K562 (cell line): ENCODE data around the gene GAS2L1. TPM values are rescaled to one million over a fixed set of nuclear protein-coding genes. Genes with fewer than 3 reads are reported as not detected.
A peak's percentile ranks its signal among the peaks of the same experiment; 100 is the strongest.

Source experiments
- BACH1 ChIP-seq: fragments of 200-800 bp; sonication (Bioruptor generic); IDR thresholded peaks from 2 replicates; pipeline ENCODE4 v1.6.1; 2016; ENCODE audit warnings: missing genetic modification characterization, missing compliant biosample characterization
- CBFA2T2 ChIP-seq: fragments of 450-650 bp; conservative IDR thresholded peaks from 2 replicates; pipeline ENCODE4 v1.6.1; 2017; ENCODE audit warnings: mild to moderate bottlenecking
- MCM2 ChIP-seq: fragments of 450-650 bp; IDR thresholded peaks from 2 replicates; pipeline ENCODE4 v1.6.1; 2017; ENCODE audit warnings: low read depth, mild to moderate bottlenecking
- NEUROD1 ChIP-seq: fragments of 150-350 bp; IDR thresholded peaks from 2 replicates; pipeline ENCODE4 v1.6.1; 2014; ENCODE audit warnings: borderline replicate concordance, low read length, low read depth; ENCODE audit not compliant: partially characterized antibody
- NFATC3 ChIP-seq: fragments of 450-650 bp; IDR thresholded peaks from 2 replicates; pipeline ENCODE4 v1.6.1; 2017; ENCODE audit warnings: mild to moderate bottlenecking
- NR2C1 ChIP-seq, 2 experiments: fragments of 450-650 bp; IDR thresholded peaks; 2 replicates each; pipeline ENCODE4 v1.6.1; 2017; ENCODE audit warnings: mild to moderate bottlenecking in 2 of 2, antibody characterized with exemption in 1 of 2, inconsistent platforms in 1 of 2, missing compliant biosample characterization in 1 of 2, missing genetic modification characterization in 1 of 2
- RFX5 ChIP-seq: IDR thresholded peaks from 2 replicates; pipeline ENCODE4 v1.6.1; 2011; ENCODE audit warnings: low read depth, mild to moderate bottlenecking, improper control_type of control experiment, low read length
- SMAD2 ChIP-seq: fragments of 150-350 bp; IDR thresholded peaks from 2 replicates; pipeline ENCODE4 v1.6.1; 2014; ENCODE audit warnings: low read depth, mild to moderate bottlenecking, low read length
- TBP ChIP-seq: optimal IDR thresholded peaks from 2 replicates; pipeline ENCODE3; 2011; ENCODE audit warnings: low read depth, low read length, improper control_type of control experiment
- ZNF217 ChIP-seq: sonication (generic); formaldehyde crosslinking; IDR thresholded peaks from 2 replicates; pipeline ENCODE4 v1.8.0; 2022; ENCODE audit warnings: mild to moderate bottlenecking, missing genetic modification reagents
- ZNF41 ChIP-seq: fragments of 250-450 bp; sonication (Bioruptor Pico); conservative IDR thresholded peaks from 2 replicates; pipeline ENCODE4 v1.4.0; 2020; ENCODE audit warnings: mild to moderate bottlenecking
- ZNF668 ChIP-seq: fragments of 250-450 bp; sonication (Bioruptor Pico); IDR thresholded peaks from 2 replicates; pipeline ENCODE4 v1.8.0; 2022; ENCODE audit warnings: mild to moderate bottlenecking, inconsistent platforms
- ZSCAN32 ChIP-seq: fragments of 450-650 bp; formaldehyde crosslinking; IDR thresholded peaks from 2 replicates; pipeline ENCODE4 v1.4.0; 2020; ENCODE audit warnings: mild to moderate bottlenecking, moderate library complexity
- polyA plus RNA-seq, 8 experiments: library from polyadenylated mRNA; depleted of rRNA in 4 of 8; stranded (reverse) in 5 of 8; unstranded in 3 of 8; fragments of >200 nt; fragmentation: Nextera tagmentation in 2 of 8; fragmentation: Illumina TruSeq in 1 of 8; extraction: Ambion mirVana in 2 of 8; extraction: Trizol in 1 of 8; gene quantifications; 2 replicates each; pipeline versions ENCODE4 v1.2.1 to v1.2.3, GENCODE V29; 2011 to 2014; ENCODE audit warnings: inconsistent platforms in 1 of 8, missing spikeins in 1 of 8
- total RNA-seq, 7 experiments: library from RNA; depleted of rRNA in 6 of 7; stranded (reverse); fragments of >200 nt in 6 of 7; fragmentation: Illumina TruSeq in 2 of 7; extraction: Trizol in 2 of 7; gene quantifications; 2 replicates each; pipeline versions ENCODE4 v1.2.1 to v1.2.3, GENCODE V29; 2011 to 2021; ENCODE audit warnings: low replicate concordance in 1 of 7
- TF ChIP-seq, protein P1 (sequence below): fragments of 450-650 bp; IDR thresholded peaks from one replicate; pipeline ENCODE4 v1.6.1; 2018; ENCODE audit warnings: mild to moderate bottlenecking, moderate library complexity; ENCODE audit not compliant: partially characterized antibody
- TF ChIP-seq, protein P2 (sequence below), 2 experiments: fragments of 450-650 bp in 1 of 2; sonication (generic) in 1 of 2; formaldehyde crosslinking; conservative IDR thresholded peaks; 2 replicates each; pipeline versions ENCODE4 v1.4.0 to v1.8.1; 2020 to 2022; ENCODE audit warnings: mild to moderate bottlenecking in 1 of 2, missing genetic modification reagents in 1 of 2
- TF ChIP-seq, protein P3 (sequence below): fragments of 450-650 bp; IDR thresholded peaks from 2 replicates; pipeline ENCODE4 v1.6.1; 2018; ENCODE audit not compliant: partially characterized antibody
- TF ChIP-seq, protein P4 (sequence below): fragments of 250-450 bp; sonication (Bioruptor Pico); IDR thresholded peaks from 2 replicates; pipeline ENCODE4 v1.8.0; 2022; ENCODE audit warnings: moderate library complexity, mild to moderate bottlenecking, inconsistent platforms
- TF ChIP-seq, protein P5 (sequence below): sonication (generic); formaldehyde crosslinking; IDR thresholded peaks from 2 replicates; pipeline ENCODE4 v1.8.0; 2022; ENCODE audit warnings: mild to moderate bottlenecking, low read depth, missing genetic modification reagents
- TF ChIP-seq, protein P6 (sequence below): sonication (generic); formaldehyde crosslinking; IDR thresholded peaks from 2 replicates; pipeline ENCODE4 v1.5.0; 2020; ENCODE audit warnings: missing genetic modification reagents

Gene GAS2L1
- total and polyA plus RNA-seq, 9 of the 15 experiments (the other 6 are each of a cell fraction or from before 2014, with no cell fraction given) = 0.56 to 19.7 (median 3.2) TPM

DNA sequence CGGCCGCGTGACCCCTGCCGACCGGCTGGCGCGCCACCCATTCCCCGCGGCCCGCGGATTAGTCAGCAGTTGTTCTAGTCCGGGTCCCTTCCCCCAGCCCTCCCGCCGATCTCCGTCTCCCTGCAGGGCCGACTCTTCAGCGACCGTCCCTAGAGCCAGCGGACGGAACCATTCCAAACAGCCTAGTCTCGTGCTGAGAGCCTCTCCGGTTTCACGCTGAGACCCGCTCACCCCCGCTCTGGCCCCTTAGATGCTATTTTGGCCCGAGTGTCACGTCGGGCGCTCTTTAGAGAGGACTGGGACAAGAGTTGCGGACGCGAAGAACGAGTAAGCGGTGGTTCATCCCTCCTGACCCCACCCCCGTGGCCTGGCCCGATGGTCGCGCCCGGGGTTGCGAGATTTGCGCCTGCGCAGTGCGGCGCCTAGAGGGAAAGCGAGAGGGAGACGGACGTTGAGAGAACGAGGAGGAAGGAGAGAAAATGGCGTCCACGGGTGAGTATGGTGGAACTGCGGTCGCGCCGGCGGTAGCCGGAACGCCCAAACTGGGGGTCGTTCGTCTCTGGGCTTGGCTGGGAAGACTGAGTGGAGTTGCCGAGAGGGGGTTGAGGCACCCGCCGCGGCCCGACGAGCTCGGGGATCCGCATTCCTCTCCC is 38.5 kb upstream of the GAS2L1 start, which contains the start of the genes EWSR1 and RHBDD3 (continued):
- TF ChIP-seq, protein P1, sequence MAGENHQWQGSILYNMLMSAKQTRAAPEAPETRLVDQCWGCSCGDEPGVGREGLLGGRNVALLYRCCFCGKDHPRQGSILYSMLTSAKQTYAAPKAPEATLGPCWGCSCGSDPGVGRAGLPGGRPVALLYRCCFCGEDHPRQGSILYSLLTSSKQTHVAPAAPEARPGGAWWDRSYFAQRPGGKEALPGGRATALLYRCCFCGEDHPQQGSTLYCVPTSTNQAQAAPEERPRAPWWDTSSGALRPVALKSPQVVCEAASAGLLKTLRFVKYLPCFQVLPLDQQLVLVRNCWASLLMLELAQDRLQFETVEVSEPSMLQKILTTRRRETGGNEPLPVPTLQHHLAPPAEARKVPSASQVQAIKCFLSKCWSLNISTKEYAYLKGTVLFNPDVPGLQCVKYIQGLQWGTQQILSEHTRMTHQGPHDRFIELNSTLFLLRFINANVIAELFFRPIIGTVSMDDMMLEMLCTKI = no peak
- TF ChIP-seq ZNF668 (CRISPR knock-in tag) (no peak), ZNF217 (CRISPR knock-in tag) (no peak), SMAD2 (no peak), ZSCAN32 (CRISPR knock-in tag) (no peak), TBP (peak; percentile 67), MCM2 (no peak), NFATC3 (no peak), RFX5 (no peak), NR2C1 (IDR thresholded peaks at IDR 0.05) (peak; percentile 91), NR2C1 (tag; IDR thresholded peaks at IDR 0.05) (peak; percentile 85), CBFA2T2 (no peak), ZNF41 (no peak), NEUROD1 (peak; percentile 67), BACH1 (peak; percentile 84)
- TF ChIP-seq, protein P2, sequence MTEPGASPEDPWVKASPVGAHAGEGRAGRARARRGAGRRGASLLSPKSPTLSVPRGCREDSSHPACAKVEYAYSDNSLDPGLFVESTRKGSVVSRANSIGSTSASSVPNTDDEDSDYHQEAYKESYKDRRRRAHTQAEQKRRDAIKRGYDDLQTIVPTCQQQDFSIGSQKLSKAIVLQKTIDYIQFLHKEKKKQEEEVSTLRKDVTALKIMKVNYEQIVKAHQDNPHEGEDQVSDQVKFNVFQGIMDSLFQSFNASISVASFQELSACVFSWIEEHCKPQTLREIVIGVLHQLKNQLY (CRISPR knock-in tag; conservative IDR thresholded peaks at IDR 0.05) = no peak
- TF ChIP-seq, protein P3, sequence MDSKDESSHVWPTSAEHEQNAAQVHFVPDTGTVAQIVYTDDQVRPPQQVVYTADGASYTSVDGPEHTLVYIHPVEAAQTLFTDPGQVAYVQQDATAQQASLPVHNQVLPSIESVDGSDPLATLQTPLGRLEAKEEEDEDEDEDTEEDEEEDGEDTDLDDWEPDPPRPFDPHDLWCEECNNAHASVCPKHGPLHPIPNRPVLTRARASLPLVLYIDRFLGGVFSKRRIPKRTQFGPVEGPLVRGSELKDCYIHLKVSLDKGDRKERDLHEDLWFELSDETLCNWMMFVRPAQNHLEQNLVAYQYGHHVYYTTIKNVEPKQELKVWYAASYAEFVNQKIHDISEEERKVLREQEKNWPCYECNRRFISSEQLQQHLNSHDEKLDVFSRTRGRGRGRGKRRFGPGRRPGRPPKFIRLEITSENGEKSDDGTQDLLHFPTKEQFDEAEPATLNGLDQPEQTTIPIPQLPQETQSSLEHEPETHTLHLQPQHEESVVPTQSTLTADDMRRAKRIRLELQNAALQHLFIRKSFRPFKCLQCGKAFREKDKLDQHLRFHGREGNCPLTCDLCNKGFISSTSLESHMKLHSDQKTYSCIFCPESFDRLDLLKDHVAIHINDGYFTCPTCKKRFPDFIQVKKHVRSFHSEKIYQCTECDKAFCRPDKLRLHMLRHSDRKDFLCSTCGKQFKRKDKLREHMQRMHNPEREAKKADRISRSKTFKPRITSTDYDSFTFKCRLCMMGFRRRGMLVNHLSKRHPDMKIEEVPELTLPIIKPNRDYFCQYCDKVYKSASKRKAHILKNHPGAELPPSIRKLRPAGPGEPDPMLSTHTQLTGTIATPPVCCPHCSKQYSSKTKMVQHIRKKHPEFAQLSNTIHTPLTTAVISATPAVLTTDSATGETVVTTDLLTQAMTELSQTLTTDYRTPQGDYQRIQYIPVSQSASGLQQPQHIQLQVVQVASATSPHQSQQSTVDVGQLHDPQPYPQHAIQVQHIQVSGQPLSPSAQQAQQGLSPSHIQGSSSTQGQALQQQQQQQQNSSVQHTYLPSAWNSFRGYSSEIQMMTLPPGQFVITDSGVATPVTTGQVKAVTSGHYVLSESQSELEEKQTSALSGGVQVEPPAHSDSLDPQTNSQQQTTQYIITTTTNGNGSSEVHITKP = peak; percentile 100
- TF ChIP-seq, protein P4, sequence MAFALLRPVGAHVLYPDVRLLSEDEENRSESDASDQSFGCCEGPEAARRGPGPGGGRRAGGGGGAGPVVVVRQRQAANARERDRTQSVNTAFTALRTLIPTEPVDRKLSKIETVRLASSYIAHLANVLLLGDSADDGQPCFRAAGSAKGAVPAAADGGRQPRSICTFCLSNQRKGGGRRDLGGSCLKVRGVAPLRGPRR (CRISPR knock-in tag) = no peak
- TF ChIP-seq, protein P5, sequence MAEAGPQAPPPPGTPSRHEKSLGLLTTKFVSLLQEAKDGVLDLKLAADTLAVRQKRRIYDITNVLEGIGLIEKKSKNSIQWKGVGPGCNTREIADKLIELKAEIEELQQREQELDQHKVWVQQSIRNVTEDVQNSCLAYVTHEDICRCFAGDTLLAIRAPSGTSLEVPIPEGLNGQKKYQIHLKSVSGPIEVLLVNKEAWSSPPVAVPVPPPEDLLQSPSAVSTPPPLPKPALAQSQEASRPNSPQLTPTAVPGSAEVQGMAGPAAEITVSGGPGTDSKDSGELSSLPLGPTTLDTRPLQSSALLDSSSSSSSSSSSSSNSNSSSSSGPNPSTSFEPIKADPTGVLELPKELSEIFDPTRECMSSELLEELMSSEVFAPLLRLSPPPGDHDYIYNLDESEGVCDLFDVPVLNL (CRISPR knock-in tag) = peak; percentile 72; the same call in 1 of the 2 replicates
- TF ChIP-seq, protein P6, sequence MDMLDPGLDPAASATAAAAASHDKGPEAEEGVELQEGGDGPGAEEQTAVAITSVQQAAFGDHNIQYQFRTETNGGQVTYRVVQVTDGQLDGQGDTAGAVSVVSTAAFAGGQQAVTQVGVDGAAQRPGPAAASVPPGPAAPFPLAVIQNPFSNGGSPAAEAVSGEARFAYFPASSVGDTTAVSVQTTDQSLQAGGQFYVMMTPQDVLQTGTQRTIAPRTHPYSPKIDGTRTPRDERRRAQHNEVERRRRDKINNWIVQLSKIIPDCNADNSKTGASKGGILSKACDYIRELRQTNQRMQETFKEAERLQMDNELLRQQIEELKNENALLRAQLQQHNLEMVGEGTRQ (CRISPR knock-in tag) = peak; percentile 60
